ENCODE data around the gene ZNF181. TPM values are rescaled to one million over a fixed set of nuclear protein-coding genes. Genes with fewer than 3 reads are reported as not detected.

Gene ZNF181
- polyA plus RNA-seq, 1 donor (not counting 4 experiments of a cell fraction or from before 2014, with no cell fraction given): 4.0 TPM

GRCh38 chr19:34722353-34722752, 11.7 kb upstream of the ZNF181 start:
- dilution Hi-C loops (cut with MboI; ENCODE audit: extremely low pct_ligation_motif_present, low sequenced_read_pairs): no loop called here
- Histone ChIP-seq H3K27me3 (ENCODE audit: control insufficient read depth, extremely low read depth, insufficient read depth, low read length) (no peaks in the 10 kb centered on the region), H3K4me1 (ENCODE audit: control insufficient read depth, extremely low read depth, insufficient read depth, low read length) (no peaks in the 10 kb centered on the region)

GRCh38 chr19:34725400-34725799, 8.6 kb upstream of the ZNF181 start:
- FAIRE-seq (no peak), DNase-seq (ENCODE audit: low read depth, low spot score) (no peak)
- Histone ChIP-seq H3K4me1 (ENCODE audit: control insufficient read depth, extremely low read depth, insufficient read depth, low read length) (no peaks in the 10 kb centered on the region), H3K9ac (ENCODE audit: control insufficient read depth, extremely low read depth, insufficient read depth, low read length) (no peak overlapping the region), H2AFZ (ENCODE audit: control insufficient read depth, low read length) (no peak overlapping the region), H3K27me3 (ENCODE audit: control insufficient read depth, extremely low read depth, insufficient read depth, low read length) (no peaks in the 10 kb centered on the region), H3K4me3 (ENCODE audit: control insufficient read depth in 2 of 3, extremely low read depth in 1 of 3, insufficient read depth in 2 of 3, low read depth in 1 of 3, low read length in 3 of 3) (no peak overlapping the region), H3K36me3 (ENCODE audit: control insufficient read depth in 2 of 2, extremely low read depth in 1 of 2, insufficient read depth in 2 of 2, low read length in 2 of 2) (no peaks in the 10 kb centered on the region), H4K20me1 (ENCODE audit: control insufficient read depth, extremely low read depth, insufficient read depth, low read length) (no peaks in the 10 kb centered on the region), H3K9me3 (ENCODE audit: control insufficient read depth, low read depth, low read length) (no peaks in the 10 kb centered on the region), H3K9me1 (ENCODE audit: control insufficient read depth, extremely low read depth, insufficient read depth, low read length) (no peaks in the 10 kb centered on the region), H3K27ac (ENCODE audit: control insufficient read depth, insufficient read depth, low read length) (no peak overlapping the region), H3K79me2 (ENCODE audit: control insufficient read depth, insufficient read depth, low read length) (no peaks in the 10 kb centered on the region), H3K4me2 (ENCODE audit: control insufficient read depth, extremely low read depth, insufficient read depth, low read depth, low read length) (no peak overlapping the region)
- dilution Hi-C loops (cut with MboI; ENCODE audit: extremely low pct_ligation_motif_present, low sequenced_read_pairs): no loop called here
- no peak for TF ChIP-seq CTCF (optimal IDR thresholded peaks at IDR 0.05 in 1 of 3, IDR thresholded peaks at IDR 0.05 in 1 of 3, conservative IDR thresholded peaks at IDR 0.05 in 1 of 3; ENCODE audit: extremely low read depth in 1 of 3, insufficient read depth in 2 of 3, low read length in 3 of 3)
- no peak for TF ChIP-seq EZH2 (IDR thresholded peaks at IDR 0.05; ENCODE audit: low read length)

More at GRCh38 chr19:34722353-34722752, 11.7 kb upstream of the ZNF181 start:
- Histone ChIP-seq H3K79me2 (ENCODE audit: control insufficient read depth, insufficient read depth, low read length) (no peaks in the 10 kb centered on the region), H3K9ac (ENCODE audit: control insufficient read depth, extremely low read depth, insufficient read depth, low read length) (no peak overlapping the region), H3K27ac (ENCODE audit: control insufficient read depth, insufficient read depth, low read length) (no peak overlapping the region), H4K20me1 (ENCODE audit: control insufficient read depth, extremely low read depth, insufficient read depth, low read length) (no peaks in the 10 kb centered on the region), H3K4me2 (ENCODE audit: control insufficient read depth, extremely low read depth, insufficient read depth, low read depth, low read length) (no peak overlapping the region), H3K9me1 (ENCODE audit: control insufficient read depth, extremely low read depth, insufficient read depth, low read length) (no peaks in the 10 kb centered on the region), H2AFZ (ENCODE audit: control insufficient read depth, low read length) (no peak overlapping the region), H3K4me3 (ENCODE audit: control insufficient read depth in 2 of 3, extremely low read depth in 1 of 3, insufficient read depth in 2 of 3, low read depth in 1 of 3, low read length in 3 of 3) (no peak overlapping the region), H3K36me3 (ENCODE audit: control insufficient read depth in 2 of 2, extremely low read depth in 1 of 2, insufficient read depth in 2 of 2, low read length in 2 of 2) (no peaks in the 10 kb centered on the region), H3K9me3 (ENCODE audit: control insufficient read depth, low read depth, low read length) (no peaks in the 10 kb centered on the region)
- TF ChIP-seq CTCF (optimal IDR thresholded peaks at IDR 0.05 in 1 of 3, IDR thresholded peaks at IDR 0.05 in 1 of 3, conservative IDR thresholded peaks at IDR 0.05 in 1 of 3; ENCODE audit: extremely low read depth in 1 of 3, insufficient read depth in 2 of 3, low read length in 3 of 3): no peak
- TF ChIP-seq EZH2 (IDR thresholded peaks at IDR 0.05; ENCODE audit: low read length): no peak
- FAIRE-seq: no peak
- DNase-seq (ENCODE audit: low read depth, low spot score): no peak

Measured in keratinocyte (primary cell).